Mesothelial cell of epicardium (in vitro differentiated cells): ENCODE results near the gene MLLT10. TPM values are rescaled to one million over a fixed set of nuclear protein-coding genes. Genes with fewer than 3 reads are reported as not detected.

Source experiments
- DNase-seq, 2 experiments: peaks; one replicate each; pipeline ENCODE4 v3.0.0; 2021; ENCODE audit warnings: low spot score in 2 of 2; ENCODE audit not compliant: unreplicated experiment in 2 of 2
- H3K27ac Mint-ChIP-seq: 2 replicates; pipeline ENCODE4 v1.8.0; 2021; ENCODE audit warnings: mixed read lengths
- H3K27me3 Mint-ChIP-seq: 2 replicates; pipeline ENCODE4 v1.8.0; 2021; ENCODE audit warnings: low read depth, mixed read lengths
- H3K36me3 Mint-ChIP-seq: 2 replicates; pipeline ENCODE4 v1.8.0; 2021; ENCODE audit warnings: mixed read lengths
- H3K4me1 Mint-ChIP-seq: 2 replicates; pipeline ENCODE4 v1.8.0; 2021; ENCODE audit warnings: mixed read lengths
- H3K4me3 Mint-ChIP-seq: 2 replicates; pipeline ENCODE4 v1.8.0; 2021; ENCODE audit warnings: mild to moderate bottlenecking, moderate library complexity, mixed read lengths
- H3K9me3 Mint-ChIP-seq: 2 replicates; pipeline ENCODE4 v1.8.0; 2021; ENCODE audit warnings: mixed read lengths
- CTCF ChIP-seq: fragments of 200-600 bp; sonication (generic); IDR thresholded peaks from one replicate; pipeline ENCODE4 v1.5.0; 2021; ENCODE audit warnings: antibody characterized with exemption; ENCODE audit not compliant: unreplicated experiment
- total RNA-seq: library from RNA; stranded (reverse); gene quantifications from 3 replicates; pipeline ENCODE4 v1.2.1, GENCODE V29; 2021

Gene MLLT10
- total RNA-seq, 1 donor from 2014 or later, result 62.5 TPM

DNA sequence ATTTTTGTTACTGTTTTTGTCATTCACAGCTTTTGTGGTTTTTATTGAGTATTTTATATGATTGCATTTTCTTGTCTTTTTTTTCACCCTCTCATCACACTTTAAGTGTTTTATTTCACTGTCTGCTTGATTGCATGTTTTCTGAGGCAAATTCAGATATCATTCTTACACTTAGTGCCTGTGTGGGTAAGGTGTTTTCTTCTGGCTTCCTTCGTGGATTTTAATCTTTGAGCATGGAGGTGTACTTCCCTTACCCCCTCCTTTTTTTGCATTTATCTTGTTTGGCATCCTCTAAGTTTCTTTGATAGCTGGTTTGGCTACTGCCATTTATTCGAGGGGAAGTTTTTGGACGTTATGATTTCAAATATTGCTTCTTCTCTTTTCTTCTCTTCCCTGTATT is 127.9 kb downstream of the MLLT10 start:
- H3K27ac Mint-ChIP-seq, result no peak overlapping the region

DNA sequence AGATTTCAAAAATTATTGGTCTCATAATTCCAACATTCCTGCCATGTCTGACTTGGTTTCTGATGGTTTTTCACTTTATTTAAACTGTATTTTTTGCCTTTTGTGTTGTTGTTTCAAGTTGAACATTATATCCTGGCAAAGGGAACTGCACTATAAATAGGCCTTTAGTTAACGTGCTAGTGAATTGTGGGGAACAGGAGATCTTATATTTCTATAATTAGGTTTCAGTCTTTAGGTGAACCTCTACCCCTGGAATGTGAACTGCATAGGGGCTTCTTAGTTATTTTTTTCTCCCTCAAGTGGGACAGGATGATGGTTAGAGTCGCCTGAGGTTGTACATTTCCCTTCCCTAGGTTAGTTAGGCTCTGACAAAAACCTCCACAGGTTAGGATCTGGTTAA is 128.6 kb downstream of the MLLT10 start:
- no peak overlapping the region for H3K27ac Mint-ChIP-seq
- DNase-seq, result no peak
- H3K27me3 Mint-ChIP-seq, result no peaks in the 10 kb centered on the region
- TF ChIP-seq CTCF, result no peak
- no peaks in the 10 kb centered on the region for H3K9me3 Mint-ChIP-seq
- peaks cover 5% of the 10 kb centered on the region for H3K36me3 Mint-ChIP-seq
- no peak overlapping the region for H3K4me3 Mint-ChIP-seq
- H3K4me1 Mint-ChIP-seq, result peaks cover 21% of the 10 kb centered on the region

More for the DNA sequence above, 127.9 kb downstream of the MLLT10 start:
- H3K4me3 Mint-ChIP-seq, result no peak overlapping the region
- H3K27me3 Mint-ChIP-seq, result no peaks in the 10 kb centered on the region
- H3K4me1 Mint-ChIP-seq, result peaks cover 19% of the 10 kb centered on the region
- DNase-seq, result no peak
- TF ChIP-seq CTCF, result no peak
- no peaks in the 10 kb centered on the region for H3K9me3 Mint-ChIP-seq
- H3K36me3 Mint-ChIP-seq, result peaks cover 5% of the 10 kb centered on the region

- no peaks in the 10 kb centered on the region for H3K27me3 Mint-ChIP-seq
Measured at GRCh38 chr10:21668831-21669230, 134.8 kb downstream of the MLLT10 start.

DNA sequence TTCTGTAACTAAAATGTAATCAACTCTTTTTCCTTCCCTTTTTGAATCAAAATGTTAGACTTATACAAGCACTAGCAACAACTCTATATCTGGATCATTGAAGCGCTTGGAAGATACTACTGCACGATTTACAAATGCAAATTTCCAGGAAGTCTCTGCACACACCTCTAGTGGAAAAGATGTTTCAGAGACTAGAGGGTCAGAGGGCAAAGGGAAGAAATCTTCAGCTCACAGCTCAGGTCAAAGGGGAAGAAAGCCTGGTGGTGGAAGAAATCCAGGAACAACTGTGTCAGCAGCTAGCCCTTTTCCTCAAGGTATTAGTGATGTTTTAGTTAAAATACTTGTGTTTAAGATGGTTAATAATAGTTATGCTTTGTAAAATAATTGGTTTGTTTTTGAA is 136.4 kb downstream of the MLLT10 start:
- peaks cover 6% of the 10 kb centered on the region for H3K36me3 Mint-ChIP-seq
- H3K27ac Mint-ChIP-seq, result no peak overlapping the region
- H3K27me3 Mint-ChIP-seq, result no peaks in the 10 kb centered on the region
- no peak for DNase-seq
- H3K4me1 Mint-ChIP-seq, result peaks cover 31% of the 10 kb centered on the region
- no peak for TF ChIP-seq CTCF
- no peak overlapping the region for H3K4me3 Mint-ChIP-seq
- no peaks in the 10 kb centered on the region for H3K9me3 Mint-ChIP-seq

More at GRCh38 chr10:21668831-21669230, 134.8 kb downstream of the MLLT10 start:
- Mint-ChIP-seq H3K27ac (peak overlapping the region; percentile 69), H3K4me1 (peaks cover 30% of the 10 kb centered on the region), H3K36me3 (peaks cover 3% of the 10 kb centered on the region), H3K9me3 (no peaks in the 10 kb centered on the region), H3K4me3 (no peak overlapping the region)
- TF ChIP-seq CTCF, result no peak
- DNase-seq, result no peak

DNA sequence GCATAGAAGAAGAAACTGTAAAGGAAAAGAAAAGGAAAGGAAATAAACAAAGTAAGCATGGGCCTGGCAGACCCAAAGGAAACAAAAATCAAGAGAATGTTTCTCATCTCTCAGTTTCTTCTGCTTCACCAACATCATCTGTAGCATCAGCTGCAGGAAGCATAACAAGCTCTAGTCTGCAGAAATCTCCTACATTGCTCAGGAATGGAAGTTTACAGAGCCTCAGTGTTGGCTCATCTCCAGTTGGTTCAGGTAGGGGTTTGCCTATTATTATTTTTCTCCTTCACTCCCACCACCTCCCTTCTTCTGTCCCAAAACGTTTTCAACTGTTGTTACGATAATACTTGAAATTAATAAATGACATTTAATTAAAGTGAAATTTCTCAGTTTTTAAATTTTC is 139.6 kb downstream of the MLLT10 start:
- H3K9me3 Mint-ChIP-seq, result no peaks in the 10 kb centered on the region
- peaks cover 3% of the 10 kb centered on the region for H3K36me3 Mint-ChIP-seq
- no peak for DNase-seq
- peak overlapping the region; percentile 50 for H3K27ac Mint-ChIP-seq
- H3K4me1 Mint-ChIP-seq, result peaks cover 21% of the 10 kb centered on the region
- no peak overlapping the region for H3K4me3 Mint-ChIP-seq
- H3K27me3 Mint-ChIP-seq, result no peaks in the 10 kb centered on the region
- no peak for TF ChIP-seq CTCF
